ENCODE results near the gene KRT20. TPM values are rescaled to one million over a fixed set of nuclear protein-coding genes. Genes with fewer than 3 reads are reported as not detected.

Gene KRT20
- total RNA-seq, 2 experiments from 2014 or later, result not detected

- Histone ChIP-seq H3K4me1 (ENCODE audit: insufficient read depth, low read length, poor library complexity, severe bottlenecking) (no peaks in the 10 kb centered on the region), H3K36me3 (ENCODE audit: insufficient read depth, low read length) (no peaks in the 10 kb centered on the region), H3K9me3 (ENCODE audit: low read length) (no peaks in the 10 kb centered on the region), H3K27ac (ENCODE audit: low read depth, low read length, poor library complexity, severe bottlenecking) (no peak overlapping the region), H2AFZ (ENCODE audit: low read length) (no peak overlapping the region), H3K9me2 (ENCODE audit: insufficient read depth, low read length) (no peaks in the 10 kb centered on the region), H3K4me3 (ENCODE audit: low read depth, low read length, poor library complexity, severe bottlenecking) (no peak overlapping the region), H3K4me2 (ENCODE audit: low read length) (no peak overlapping the region), H3K79me2 (ENCODE audit: insufficient read depth, low read depth, low read length) (no peaks in the 10 kb centered on the region), H4K20me1 (ENCODE audit: insufficient read depth, low read length) (no peaks in the 10 kb centered on the region)
- no peak for DNase-seq (ENCODE audit: low spot score)
- ChIA-PET CTCF (ENCODE audit: unreplicated experiment) (no interaction called here), POLR2A (no interaction called here)
- no peak for TF ChIP-seq EZH2phosphoT487 (IDR thresholded peaks at IDR 0.05; ENCODE audit: borderline replicate concordance, low read depth, low read length)
- no peak for TF ChIP-seq CTCF (conservative IDR thresholded peaks at IDR 0.05; ENCODE audit: low read length)
- no TSS peak for BruUV-seq (replicated peaks)
- intact Hi-C loops (cut with micrococcal nuclease; ENCODE audit: unreplicated experiment), result no loop called here
Observed at GRCh38 chr17:40895106-40895730, 10.2 kb upstream of the KRT20 start.

GRCh38 chr17:40888196-40888720 is 3.2 kb upstream of the KRT20 start:
- H3K9me2 ChIP-seq (ENCODE audit: insufficient read depth, low read length), result no peaks in the 10 kb centered on the region
- intact Hi-C loops (cut with micrococcal nuclease; ENCODE audit: unreplicated experiment), result no loop called here
- no TSS peak for BruUV-seq (replicated peaks)
- H4K20me1 ChIP-seq (ENCODE audit: insufficient read depth, low read length), result no peaks in the 10 kb centered on the region
- no peak overlapping the region for H2AFZ ChIP-seq (ENCODE audit: low read length)
- no peak for TF ChIP-seq EZH2phosphoT487 (IDR thresholded peaks at IDR 0.05; ENCODE audit: borderline replicate concordance, low read depth, low read length)
- no peaks in the 10 kb centered on the region for H3K79me2 ChIP-seq (ENCODE audit: insufficient read depth, low read depth, low read length)
- ChIA-PET CTCF (ENCODE audit: unreplicated experiment) (no interaction called here), POLR2A (no interaction called here)
- H3K4me2 ChIP-seq (ENCODE audit: low read length), result no peak overlapping the region
- H3K9me3 ChIP-seq (ENCODE audit: low read length), result no peaks in the 10 kb centered on the region
- DNase-seq (ENCODE audit: low spot score), result no peak
- no peaks in the 10 kb centered on the region for H3K4me1 ChIP-seq (ENCODE audit: insufficient read depth, low read length, poor library complexity, severe bottlenecking)
- H3K4me3 ChIP-seq (ENCODE audit: low read depth, low read length, poor library complexity, severe bottlenecking), result no peak overlapping the region
- no peak overlapping the region for H3K27ac ChIP-seq (ENCODE audit: low read depth, low read length, poor library complexity, severe bottlenecking)
- no peaks in the 10 kb centered on the region for H3K36me3 ChIP-seq (ENCODE audit: insufficient read depth, low read length)

GRCh38 chr17:40886090-40886489 is 1.0 kb upstream of the KRT20 start:
- no TSS peak for BruUV-seq (replicated peaks)
- H3K9me2 ChIP-seq (ENCODE audit: insufficient read depth, low read length), result no peaks in the 10 kb centered on the region
- H3K27ac ChIP-seq (ENCODE audit: low read depth, low read length, poor library complexity, severe bottlenecking), result no peak overlapping the region
- H3K36me3 ChIP-seq (ENCODE audit: insufficient read depth, low read length), result no peaks in the 10 kb centered on the region
- H3K4me2 ChIP-seq (ENCODE audit: low read length), result no peak overlapping the region
- no peak overlapping the region for H3K4me3 ChIP-seq (ENCODE audit: low read depth, low read length, poor library complexity, severe bottlenecking)
- H3K9me3 ChIP-seq (ENCODE audit: low read length), result no peaks in the 10 kb centered on the region
- H3K79me2 ChIP-seq (ENCODE audit: insufficient read depth, low read depth, low read length), result no peaks in the 10 kb centered on the region
- TF ChIP-seq CTCF (conservative IDR thresholded peaks at IDR 0.05; ENCODE audit: low read length) (no peak), EZH2phosphoT487 (IDR thresholded peaks at IDR 0.05; ENCODE audit: borderline replicate concordance, low read depth, low read length) (no peak)
- intact Hi-C loops (cut with micrococcal nuclease; ENCODE audit: unreplicated experiment), result no loop called here
- no peak overlapping the region for H2AFZ ChIP-seq (ENCODE audit: low read length)
- DNase-seq (ENCODE audit: low spot score), result no peak
- CTCF ChIA-PET (ENCODE audit: unreplicated experiment), result no interaction called here
- no peaks in the 10 kb centered on the region for H4K20me1 ChIP-seq (ENCODE audit: insufficient read depth, low read length)
- no peaks in the 10 kb centered on the region for H3K4me1 ChIP-seq (ENCODE audit: insufficient read depth, low read length, poor library complexity, severe bottlenecking)
- POLR2A ChIA-PET, result no interaction called here
